GM10266 (cell line): ENCODE data around the gene MMS22L.

Source experiments
- DNase-seq: peaks from one replicate; pipeline ENCODE4 v3.0.0; 2012; ENCODE audit errors: extremely low spot score
- CTCF ChIP-seq: IDR thresholded peaks from 2 replicates; pipeline ENCODE4 v1.5.1; 2012; ENCODE audit warnings: mild to moderate bottlenecking, low read depth; ENCODE audit not compliant: control insufficient read depth, insufficient read depth; ENCODE audit errors: missing control alignments

MMS22L gene

GRCh38 chr6:97289332-97289731 is 6.3 kb upstream of the MMS22L start:
- TF ChIP-seq CTCF, result no peak
- DNase-seq, result no peak

GRCh38 chr6:97288188-97288587 is 5.2 kb upstream of the MMS22L start:
- no peak for TF ChIP-seq CTCF
- DNase-seq, result no peak

- DNase-seq, result no peak
- no peak for TF ChIP-seq CTCF
Measured at GRCh38 chr6:97282238-97282725, 734 bp downstream of the MMS22L start.

GRCh38 chr6:97280766-97281165 is 2.2 kb downstream of the MMS22L start:
- DNase-seq, result no peak
- no peak for TF ChIP-seq CTCF

GRCh38 chr6:97275804-97276203 is 7.2 kb downstream of the MMS22L start:
- no peak for TF ChIP-seq CTCF
- DNase-seq, result no peak

GRCh38 chr6:97269821-97270220 is 13.2 kb downstream of the MMS22L start:
- no peak for DNase-seq
- no peak for TF ChIP-seq CTCF

GRCh38 chr6:97262676-97263075 is 20.3 kb downstream of the MMS22L start:
- no peak for DNase-seq
- TF ChIP-seq CTCF, result no peak
